K562 (cell line): ENCODE measurements around the gene HNRNPDL. TPM values are rescaled to one million over a fixed set of nuclear protein-coding genes. Genes with fewer than 3 reads are reported as not detected.

Experiments
- ARNT ChIP-seq, 2 experiments: fragments of 450-650 bp; IDR thresholded peaks; 2 replicates each; pipeline ENCODE4 v1.6.1; 2016; ENCODE audit warnings: mild to moderate bottlenecking in 1 of 2
- CCAR2 ChIP-seq: fragments of 200-400 bp; formaldehyde crosslinking; IDR thresholded peaks from 2 replicates; pipeline ENCODE4 v1.6.1; 2017; ENCODE audit warnings: mild to moderate bottlenecking, low read depth, low read length
- DEAF1 ChIP-seq: fragments of 450-650 bp; formaldehyde crosslinking; IDR thresholded peaks from 2 replicates; pipeline ENCODE4 v1.4.0; 2020; ENCODE audit warnings: mild to moderate bottlenecking, moderate library complexity
- FOXA3 ChIP-seq, 2 experiments: fragments of 450-650 bp in 1 of 2; sonication (generic) in 1 of 2; formaldehyde crosslinking; IDR thresholded peaks in 1 of 2; conservative IDR thresholded peaks in 1 of 2; 2 replicates each; pipeline versions ENCODE4 v1.4.0 to v1.8.0; 2020 to 2022; ENCODE audit warnings: mild to moderate bottlenecking in 2 of 2, missing genetic modification reagents in 1 of 2
- HNRNPUL1 ChIP-seq: fragments of 200-400 bp; formaldehyde crosslinking; IDR thresholded peaks from 2 replicates; pipeline ENCODE4 v1.6.1; 2017; ENCODE audit warnings: low read length
- POLR2H ChIP-seq: IDR thresholded peaks from 2 replicates; pipeline ENCODE4 v1.6.1; 2016; ENCODE audit warnings: missing genetic modification characterization, low read depth, mild to moderate bottlenecking, control low read depth, missing compliant biosample characterization, moderate library complexity
- RBFOX2 ChIP-seq: fragments of 200-400 bp; formaldehyde crosslinking; IDR thresholded peaks from 2 replicates; pipeline ENCODE4 v1.6.1; 2017; ENCODE audit warnings: low read depth, mild to moderate bottlenecking, low read length, moderate library complexity
- SIX5 ChIP-seq, 2 experiments: IDR thresholded peaks; 2 replicates each; pipeline ENCODE4 v1.6.1; 2011; ENCODE audit warnings: low read length in 2 of 2, borderline replicate concordance in 1 of 2, low read depth in 1 of 2, mild to moderate bottlenecking in 1 of 2, moderate library complexity in 1 of 2; ENCODE audit not compliant: insufficient read depth in 1 of 2
- SLC30A9 ChIP-seq: fragments of 250-450 bp; sonication (Bioruptor Pico); IDR thresholded peaks from 2 replicates; pipeline ENCODE4 v1.8.0; 2022; ENCODE audit warnings: mild to moderate bottlenecking, moderate library complexity
- SNRNP70 ChIP-seq: fragments of 200-400 bp; formaldehyde crosslinking; optimal IDR thresholded peaks from 2 replicates; pipeline ENCODE3; 2017; ENCODE audit warnings: low read depth, low read length
- ZBTB40 ChIP-seq, 2 experiments: fragments of 450-650 bp in 1 of 2; sonication (generic) in 1 of 2; formaldehyde crosslinking in 1 of 2; IDR thresholded peaks; 2 replicates each; pipeline versions ENCODE4 v1.7.1 to v1.9.0; 2016 to 2022; ENCODE audit warnings: inconsistent platforms in 1 of 2, mild to moderate bottlenecking in 1 of 2, missing genetic modification reagents in 1 of 2
- ZKSCAN3 ChIP-seq: fragments of 250-450 bp; sonication (Bioruptor Pico); IDR thresholded peaks from 2 replicates; pipeline ENCODE4 v1.4.0; 2020
- ZNF644 ChIP-seq: fragments of 200-800 bp; sonication (Bioruptor generic); IDR thresholded peaks from 2 replicates; pipeline ENCODE4 v1.6.1; 2016; ENCODE audit warnings: low read depth, missing genetic modification characterization, missing compliant biosample characterization
- polyA plus RNA-seq, 8 experiments: library from polyadenylated mRNA; depleted of rRNA in 4 of 8; stranded (reverse) in 5 of 8; unstranded in 3 of 8; fragments of >200 nt; fragmentation: Nextera tagmentation in 2 of 8; fragmentation: Illumina TruSeq in 1 of 8; extraction: Ambion mirVana in 2 of 8; extraction: Trizol in 1 of 8; gene quantifications; 2 replicates each; pipeline versions ENCODE4 v1.2.1 to v1.2.3, GENCODE V29; 2011 to 2014; ENCODE audit warnings: inconsistent platforms in 1 of 8, missing spikeins in 1 of 8
- total RNA-seq, 7 experiments: library from RNA; depleted of rRNA in 6 of 7; stranded (reverse); fragments of >200 nt in 6 of 7; fragmentation: Illumina TruSeq in 2 of 7; extraction: Trizol in 2 of 7; gene quantifications; 2 replicates each; pipeline versions ENCODE4 v1.2.1 to v1.2.3, GENCODE V29; 2011 to 2021; ENCODE audit warnings: low replicate concordance in 1 of 7
- TF ChIP-seq, protein P1 (sequence below): conservative IDR thresholded peaks from 2 replicates; pipeline ENCODE4 v1.6.1; 2011; ENCODE audit warnings: low read depth, mild to moderate bottlenecking, low read length; ENCODE audit not compliant: control insufficient read depth

Gene HNRNPDL
- total and polyA plus RNA-seq, 9 of the 15 experiments (the other 6 are each of a cell fraction or from before 2014, with no cell fraction given) = 243 to 652 (median 351) TPM

- TF ChIP-seq ARNT (IDR thresholded peaks at IDR 0.05) = no peak
- no peak; the same call in 1 of the 2 replicates for TF ChIP-seq POLR2H (tag)
- TF ChIP-seq ZKSCAN3 = no peak
- no peak for TF ChIP-seq ZNF644 (tag)
- peak; percentile 82 for TF ChIP-seq ZBTB40 (IDR thresholded peaks at IDR 0.05)
- TF ChIP-seq ZBTB40 (CRISPR knock-in tag; IDR thresholded peaks at IDR 0.05) = no peak
- TF ChIP-seq RBFOX2 = peak; percentile 70
- TF ChIP-seq CCAR2 = no peak
- TF ChIP-seq SNRNP70 = no peak
- no peak for TF ChIP-seq FOXA3 (CRISPR knock-in tag; conservative IDR thresholded peaks at IDR 0.05 in 1 of 2, IDR thresholded peaks at IDR 0.05 in 1 of 2)
- TF ChIP-seq HNRNPUL1 = no peak
- no peak for TF ChIP-seq SIX5 (IDR thresholded peaks at IDR 0.05; ENCODE audit: borderline replicate concordance in 1 of 2, insufficient read depth in 1 of 2, low read depth in 1 of 2, low read length in 2 of 2)
- TF ChIP-seq, protein P1, sequence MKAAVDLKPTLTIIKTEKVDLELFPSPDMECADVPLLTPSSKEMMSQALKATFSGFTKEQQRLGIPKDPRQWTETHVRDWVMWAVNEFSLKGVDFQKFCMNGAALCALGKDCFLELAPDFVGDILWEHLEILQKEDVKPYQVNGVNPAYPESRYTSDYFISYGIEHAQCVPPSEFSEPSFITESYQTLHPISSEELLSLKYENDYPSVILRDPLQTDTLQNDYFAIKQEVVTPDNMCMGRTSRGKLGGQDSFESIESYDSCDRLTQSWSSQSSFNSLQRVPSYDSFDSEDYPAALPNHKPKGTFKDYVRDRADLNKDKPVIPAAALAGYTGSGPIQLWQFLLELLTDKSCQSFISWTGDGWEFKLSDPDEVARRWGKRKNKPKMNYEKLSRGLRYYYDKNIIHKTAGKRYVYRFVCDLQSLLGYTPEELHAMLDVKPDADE = 0 out of 2 replicates have a peak, but pooled peaks have one; percentile 29
- TF ChIP-seq SLC30A9 (CRISPR knock-in tag) = no peak
- TF ChIP-seq DEAF1 (CRISPR knock-in tag) = no peak
Measured at GRCh38 chr4:82430193-82430963, at the start of gene HNRNPDL, which contains the start of gene ENOPH1 (continued).
